A673 (cell line): Measurements from ENCODE around the gene PHEX.

ENCODE experiments used
- CTCF ChIP-seq: fragments of 300-800, 200-600 bp; sonication (generic); conservative IDR thresholded peaks from 2 replicates; pipeline ENCODE4 v1.5.1; 2017; ENCODE audit warnings: low read depth, mild to moderate bottlenecking, antibody characterized with exemption, low read length, moderate library complexity, mixed read lengths
- EZH2 ChIP-seq: fragments of 200-600 bp; sonication (generic); IDR thresholded peaks from 2 replicates; pipeline ENCODE4 v1.6.1; 2017; ENCODE audit warnings: borderline replicate concordance, low read depth, mild to moderate bottlenecking, mixed read lengths, antibody characterized with exemption, low read length; ENCODE audit not compliant: poor library complexity, severe bottlenecking

GRCh38 chrX:22109442-22109841 is 77.3 kb downstream of the PHEX start:
- TF ChIP-seq CTCF (no peak), EZH2 (no peak)
